HAP-1 (cell line): ENCODE measurements around the gene NLE1.
"Not testable (repeated sequence)": the region's sequence is repeated elsewhere in the genome, so short reads cannot be mapped to it uniquely, and the experiment has no call there.

ENCODE experiments used
- DNase-seq, 2 experiments: peaks; one replicate each; pipeline ENCODE4 v3.0.0-alpha.2; 2016 to 2020; ENCODE audit warnings: low spot score in 2 of 2
- H3K27me3 ChIP-seq: fragments of 250-450 bp; sonication (Bioruptor Pico); 2 replicates; pipeline ENCODE4 v1.5.1; 2020; ENCODE audit warnings: low read depth, mild to moderate bottlenecking, moderate library complexity
- H3K36me3 ChIP-seq: fragments of 250-450 bp; sonication (Bioruptor Pico); replicated peaks from 2 replicates; pipeline ENCODE4 v1.5.1; 2020; ENCODE audit warnings: mild to moderate bottlenecking
- H3K4me1 ChIP-seq: fragments of 250-450 bp; sonication (Bioruptor Pico); 2 replicates; pipeline ENCODE4 v1.5.1; 2020; ENCODE audit warnings: mild to moderate bottlenecking
- H3K4me3 ChIP-seq: fragments of 250-450 bp; sonication (Bioruptor Pico); 2 replicates; pipeline ENCODE4 v1.5.1; 2020; ENCODE audit warnings: mild to moderate bottlenecking, moderate library complexity
- H3K9me3 ChIP-seq: fragments of 250-450 bp; sonication (Bioruptor Pico); 2 replicates; pipeline ENCODE4 v1.5.1; 2020; ENCODE audit warnings: mild to moderate bottlenecking, moderate library complexity
- in situ Hi-C: fragments of 300-500 bp; cut with MboI; formaldehyde crosslinking; loops from 3 replicates; pipeline ENCODE4 v1.14.3; 2020; ENCODE audit warnings: low sequenced_read_pairs, inconsistent platforms, mixed read lengths

NLE1 gene

DNA sequence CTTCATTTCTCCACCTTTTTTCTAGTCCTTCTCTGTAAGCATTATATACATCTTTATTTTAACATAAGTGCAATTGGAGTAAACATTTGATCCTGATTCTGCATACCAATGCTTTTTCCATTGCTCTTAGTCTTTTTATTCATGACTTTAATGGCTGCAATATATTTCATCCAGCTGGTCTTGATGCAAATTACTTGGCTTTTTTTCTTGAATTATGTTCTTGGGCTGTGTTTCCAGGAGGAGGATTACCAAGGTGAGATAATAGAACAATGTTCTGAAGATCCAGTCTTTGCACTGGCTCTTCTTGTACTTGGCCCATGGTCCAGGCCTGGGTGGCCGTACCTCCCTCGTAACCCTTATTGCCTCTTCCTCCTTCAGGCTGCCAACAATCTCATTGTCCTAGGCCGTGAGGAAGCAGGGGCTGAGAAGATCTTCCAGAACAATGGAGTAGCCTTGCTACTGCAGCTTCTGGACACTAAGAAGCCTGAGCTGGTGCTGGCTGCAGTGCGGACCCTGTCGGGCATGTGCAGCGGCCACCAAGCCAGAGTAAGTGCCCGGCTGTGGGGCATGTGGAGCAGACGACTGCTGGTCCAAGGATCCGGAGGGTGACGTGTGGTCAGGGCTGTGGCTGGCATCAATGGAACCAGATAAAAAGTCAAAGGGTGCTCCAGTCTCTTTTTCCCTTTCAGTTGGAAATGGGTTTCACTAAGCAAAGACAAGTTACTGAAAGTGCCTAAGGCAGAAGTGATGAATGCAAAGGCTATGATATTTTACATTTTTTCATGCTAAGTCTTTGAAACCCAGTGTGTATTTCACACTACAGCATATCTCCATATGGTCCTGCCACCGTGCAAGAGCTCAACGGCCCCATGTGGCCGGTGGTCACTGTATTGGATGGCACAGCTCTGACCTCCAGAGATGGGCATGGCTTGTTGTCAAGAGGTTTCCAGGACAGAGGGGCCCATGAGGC lies 12.4 kb upstream of the NLE1 start:
- Histone ChIP-seq H3K4me3 (no peak overlapping the region), H3K4me1 (no peaks in the 10 kb centered on the region), H3K36me3 (no peaks in the 10 kb centered on the region), H3K9me3 (no peaks in the 10 kb centered on the region), H3K27me3 (0 out of 2 replicates have a peak, but pooled peaks cover 2% of the 10 kb centered on the region)
- DNase-seq = no peak
- in situ Hi-C loops = loop anchor here (25.0 kb wide), 1 partner anchor 383 kb away; the partner anchor contains the start of gene SLFN12L

DNA sequence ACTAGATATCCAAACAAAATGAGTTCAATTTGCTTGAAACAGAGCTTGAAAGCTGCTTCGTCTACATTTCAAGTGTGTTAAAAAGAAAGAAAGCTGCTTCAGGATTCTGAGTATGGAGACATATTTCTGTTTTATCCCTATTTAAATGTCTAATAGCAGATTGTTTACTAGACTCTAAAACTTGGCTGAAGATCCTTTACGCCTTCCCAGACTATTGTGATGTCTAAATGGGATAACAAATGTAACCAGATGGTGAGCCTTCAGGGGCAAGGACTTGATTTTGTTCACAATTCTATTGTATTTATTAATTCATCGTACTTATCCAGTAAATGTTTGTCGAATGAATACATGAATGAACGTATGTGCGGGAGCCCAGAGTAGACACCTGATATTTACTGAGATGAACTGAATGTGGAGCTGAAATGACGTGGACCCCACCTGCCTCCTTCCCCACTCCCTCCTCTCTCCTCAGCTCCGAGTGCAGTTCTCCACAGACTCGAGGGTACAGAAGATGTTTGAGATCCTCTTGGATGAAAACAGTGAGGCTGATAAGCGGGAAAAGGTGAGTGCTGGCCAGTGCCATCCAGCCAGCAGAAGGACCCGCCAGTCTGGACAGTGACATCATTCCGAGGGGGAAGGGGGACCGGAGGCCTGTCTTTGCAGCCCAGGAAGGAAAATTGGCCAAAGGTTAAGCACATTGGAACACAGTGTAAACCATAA lies 10.5 kb upstream of the NLE1 start:
- Histone ChIP-seq H3K4me3 (no peak overlapping the region), H3K27me3 (no peaks in the 10 kb centered on the region), H3K9me3 (no peaks in the 10 kb centered on the region), H3K36me3 (no peaks in the 10 kb centered on the region), H3K4me1 (no peaks in the 10 kb centered on the region)
- in situ Hi-C loops = loop anchor here (25.0 kb wide), 1 partner anchor 385 kb away; the partner anchor contains the start of gene SLFN12L
- DNase-seq = no peak

GRCh38 chr17:35151080-35151479 lies 9.0 kb upstream of the NLE1 start:
- DNase-seq, H3K36me3 ChIP-seq, H3K27me3 ChIP-seq, H3K4me1 ChIP-seq, H3K9me3 ChIP-seq, H3K4me3 ChIP-seq: not testable (repeated sequence)
- in situ Hi-C loops = loop anchor here (25.0 kb wide), 1 partner anchor 386 kb away; the partner anchor contains the start of gene SLFN12L

GRCh38 chr17:35149941-35150340 lies 7.8 kb upstream of the NLE1 start:
- Histone ChIP-seq H3K9me3 (no peaks in the 10 kb centered on the region), H3K4me1 (no peaks in the 10 kb centered on the region), H3K27me3 (no peaks in the 10 kb centered on the region), H3K36me3 (no peaks in the 10 kb centered on the region), H3K4me3 (no peak overlapping the region)
- in situ Hi-C loops = loop anchor here (25.0 kb wide), 1 partner anchor 387 kb away; the partner anchor contains the start of gene SLFN12L
- no peak for DNase-seq

DNA sequence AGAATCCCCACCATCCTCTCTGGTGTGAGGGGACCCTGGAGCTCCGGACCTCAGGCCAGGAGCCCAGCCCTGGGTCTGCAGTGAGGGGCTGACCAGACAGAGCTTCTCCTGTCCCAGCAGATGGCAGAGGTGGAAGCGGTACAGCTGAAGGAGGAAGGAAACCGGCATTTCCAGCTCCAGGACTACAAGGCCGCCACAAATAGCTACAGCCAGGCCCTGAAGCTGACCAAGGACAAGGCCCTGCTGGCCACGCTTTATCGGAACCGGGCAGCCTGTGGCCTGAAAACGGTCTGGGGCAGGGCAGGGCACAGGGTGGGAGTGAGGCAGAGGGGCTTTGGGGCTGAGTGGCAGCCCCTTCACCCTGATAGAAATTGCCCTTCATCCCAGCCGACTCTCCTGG lies 6.0 kb upstream of the NLE1 start:
- H3K4me3 ChIP-seq = no peak overlapping the region
- H3K9me3 ChIP-seq = no peaks in the 10 kb centered on the region
- in situ Hi-C loops = no loop called here
- H3K36me3 ChIP-seq = no peaks in the 10 kb centered on the region
- H3K4me1 ChIP-seq = no peaks in the 10 kb centered on the region
- no peak for DNase-seq
- H3K27me3 ChIP-seq = no peaks in the 10 kb centered on the region

DNA sequence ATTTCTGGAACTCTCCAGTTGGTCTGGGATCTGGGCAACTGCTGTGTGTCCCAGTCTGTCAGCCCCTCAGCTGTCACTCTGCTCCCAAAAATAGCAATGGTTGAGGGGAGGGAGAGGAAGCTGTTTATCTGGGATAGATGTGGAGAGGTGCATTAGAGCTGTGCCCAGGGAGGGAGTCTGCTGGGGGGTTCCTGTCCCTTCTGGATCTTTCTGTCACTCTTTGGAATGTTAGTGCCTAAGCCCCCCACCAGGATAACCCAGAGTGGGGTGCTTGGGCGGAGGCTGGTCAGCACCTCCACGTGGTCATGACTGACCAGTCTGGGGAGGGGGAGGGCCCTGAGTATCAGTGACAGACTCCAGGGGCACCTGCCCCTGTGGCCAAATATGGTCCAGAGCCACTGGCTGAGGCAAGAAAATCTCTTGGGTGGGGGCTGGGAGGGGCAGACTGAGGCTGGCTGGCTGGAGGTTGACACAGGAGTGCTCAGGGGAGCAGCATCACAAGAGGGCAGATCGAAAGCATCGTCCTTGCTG lies 5.3 kb upstream of the NLE1 start, which contains the start of gene UNC45B:
Gene UNC45B (plus strand): TSS at position 443 of the 531 bp plus-strand sequence. CDS start 447 bp downstream, outside the sequence.
- H3K27me3 ChIP-seq = no peaks in the 10 kb centered on the region
- in situ Hi-C loops = no loop called here

DNA sequence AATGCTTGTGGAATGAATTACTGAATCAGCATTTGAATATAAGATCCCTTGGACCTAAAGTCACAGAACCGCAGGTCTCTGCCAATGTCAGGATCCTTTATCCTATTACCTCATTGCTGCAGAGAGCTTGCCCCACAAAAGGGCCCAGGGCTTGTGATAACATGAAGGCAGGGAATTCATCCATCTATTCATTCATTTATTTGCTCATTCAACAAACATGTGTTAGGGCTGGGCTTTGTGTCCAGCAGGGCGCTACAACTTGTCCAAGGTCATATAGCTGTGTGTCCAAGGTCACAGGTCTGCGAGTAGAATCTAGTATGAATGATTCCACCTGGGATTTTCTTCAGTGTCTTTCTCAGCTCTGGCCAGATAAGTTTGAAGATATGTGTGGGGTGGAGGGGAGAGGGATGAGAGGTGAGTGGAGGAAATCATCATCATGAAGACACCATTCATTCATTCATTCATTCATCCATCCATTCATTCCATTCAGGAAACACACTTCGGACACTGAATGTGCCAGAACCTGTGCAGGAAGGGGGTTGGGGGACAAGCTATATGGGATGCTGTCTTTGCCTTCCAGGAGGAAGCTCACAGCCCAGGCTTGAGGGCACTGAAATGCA lies 4.2 kb upstream of the NLE1 start:
- no peaks in the 10 kb centered on the region for H3K27me3 ChIP-seq
- no peaks in the 10 kb centered on the region for H3K9me3 ChIP-seq
- H3K36me3 ChIP-seq = peaks cover 5% of the 10 kb centered on the region
- in situ Hi-C loops = no loop called here
- no peak overlapping the region for H3K4me3 ChIP-seq
- H3K4me1 ChIP-seq = no peaks in the 10 kb centered on the region
- DNase-seq = no peak

More for the DNA sequence above, 5.3 kb upstream of the NLE1 start, which contains the start of gene UNC45B:
- H3K4me3 ChIP-seq = no peak within 1 kb of the TSS
- DNase-seq = no peak
- no peaks in the 10 kb centered on the region for H3K36me3 ChIP-seq
- H3K4me1 ChIP-seq = no peaks in the 10 kb centered on the region
- no peaks in the 10 kb centered on the region for H3K9me3 ChIP-seq

- peaks cover 11% of the 10 kb centered on the region for H3K36me3 ChIP-seq
- H3K9me3 ChIP-seq = no peaks in the 10 kb centered on the region
- no peaks in the 10 kb centered on the region for H3K4me1 ChIP-seq
- H3K27me3 ChIP-seq = no peaks in the 10 kb centered on the region
- in situ Hi-C loops = loop anchor here (5.0 kb wide), 1 partner anchor 97 kb away; the partner anchor contains the start of gene SLFN5
- H3K4me3 ChIP-seq = no peak overlapping the region
- DNase-seq = no peak
Measured at GRCh38 chr17:35144840-35145239, 2.7 kb upstream of the NLE1 start.

DNA sequence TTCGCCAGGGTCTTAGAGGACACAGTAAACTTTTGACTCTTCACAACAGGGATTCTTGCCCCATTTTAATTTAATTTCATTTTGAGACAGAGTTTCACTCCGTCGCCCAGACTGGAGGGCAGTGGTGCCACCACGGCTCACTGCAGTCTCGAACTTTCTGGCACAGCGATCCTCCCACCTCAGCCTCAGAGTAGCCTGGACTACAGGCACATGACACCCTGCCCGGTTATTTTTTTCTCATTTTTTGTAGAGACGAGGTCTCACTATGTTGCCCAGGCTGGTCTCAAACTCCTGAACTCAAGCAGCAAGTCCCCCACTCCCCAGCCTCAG lies 329 bp upstream of the NLE1 start:
- no peak for DNase-seq
- Histone ChIP-seq H3K4me1 (no peaks in the 10 kb centered on the region), H3K4me3 (peak overlapping the region; percentile 96), H3K36me3 (peaks cover 35% of the 10 kb centered on the region), H3K9me3 (no peaks in the 10 kb centered on the region), H3K27me3 (no peaks in the 10 kb centered on the region)
- in situ Hi-C loops = loop anchor here (5.0 kb wide), 1 partner anchor 100 kb away; the partner anchor contains the start of gene SLFN5

DNA sequence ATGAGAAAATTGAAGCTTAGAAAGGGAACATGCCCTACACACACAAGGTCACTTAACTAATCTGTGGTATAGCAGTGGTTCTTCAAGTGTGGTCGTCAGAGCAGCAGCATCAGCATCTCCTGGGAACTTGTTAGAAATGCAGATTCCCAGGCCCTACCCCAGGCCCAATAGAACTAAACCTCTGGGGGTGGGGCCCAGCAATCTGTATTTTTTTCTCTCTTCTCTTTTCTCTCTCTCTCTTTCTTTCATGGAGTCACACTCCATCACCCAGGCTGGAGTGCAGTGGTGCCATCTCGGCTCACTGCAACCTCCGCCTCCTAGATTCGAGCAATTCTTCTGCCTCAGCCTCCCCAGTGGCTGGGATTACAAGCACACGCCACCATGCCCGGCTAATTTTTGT lies 3.9 kb downstream of the NLE1 start:
- in situ Hi-C loops = no loop called here
- no peaks in the 10 kb centered on the region for H3K9me3 ChIP-seq
- H3K4me1 ChIP-seq = no peaks in the 10 kb centered on the region
- no peaks in the 10 kb centered on the region for H3K27me3 ChIP-seq
- no peak for DNase-seq
- peaks cover 77% of the 10 kb centered on the region for H3K36me3 ChIP-seq
- H3K4me3 ChIP-seq = no peak overlapping the region

- Histone ChIP-seq H3K36me3 (peaks cover 94% of the 10 kb centered on the region), H3K27me3 (no peaks in the 10 kb centered on the region), H3K9me3 (no peaks in the 10 kb centered on the region), H3K4me3 (no peak overlapping the region), H3K4me1 (no peaks in the 10 kb centered on the region)
- DNase-seq = no peak
- in situ Hi-C loops = no loop called here
Measured at GRCh38 chr17:35135322-35135721, 6.8 kb downstream of the NLE1 start.

DNA sequence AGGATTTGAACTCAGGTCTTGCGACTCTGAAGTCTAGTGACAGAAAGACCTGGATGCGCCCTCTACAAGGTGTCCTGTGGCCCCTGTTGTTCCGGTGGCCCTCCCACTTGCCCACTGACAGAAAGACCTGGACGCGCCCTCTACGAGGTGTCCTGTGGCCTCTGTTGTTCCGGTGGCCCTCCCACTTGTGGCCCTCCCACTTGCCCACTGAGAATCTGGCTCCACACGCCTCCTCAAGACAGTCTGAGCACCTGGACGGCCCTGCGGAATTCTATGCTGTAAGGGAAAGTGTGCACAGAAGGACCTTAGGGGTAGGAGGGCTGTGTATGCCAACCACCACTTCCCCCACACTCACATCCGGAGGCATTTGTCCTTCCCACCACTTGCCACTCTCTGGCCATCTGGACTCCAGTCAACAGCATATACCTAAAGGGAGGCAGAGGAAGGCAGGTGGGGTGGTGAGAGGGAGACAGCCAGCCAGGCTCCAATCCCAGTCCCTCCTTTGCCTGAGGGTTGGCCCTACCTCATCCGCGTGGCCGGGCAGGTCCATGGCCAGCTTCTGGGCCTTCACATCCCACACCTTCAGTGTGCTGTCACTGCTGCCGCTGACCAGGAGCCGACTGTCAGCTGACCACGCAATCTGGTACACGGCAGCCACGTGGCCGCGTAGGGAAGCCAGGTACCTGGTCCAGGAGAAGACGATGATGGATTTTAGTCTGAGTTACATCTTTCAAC lies 9.1 kb downstream of the NLE1 start:
- no peaks in the 10 kb centered on the region for H3K27me3 ChIP-seq
- H3K4me1 ChIP-seq = no peaks in the 10 kb centered on the region
- peaks cover 70% of the 10 kb centered on the region for H3K36me3 ChIP-seq
- H3K4me3 ChIP-seq = no peak overlapping the region
- H3K9me3 ChIP-seq = no peaks in the 10 kb centered on the region; the same call in 1 of the 2 replicates
- DNase-seq = no peak
- in situ Hi-C loops = no loop called here

- no peaks in the 10 kb centered on the region for H3K27me3 ChIP-seq
- no peaks in the 10 kb centered on the region for H3K4me1 ChIP-seq
- in situ Hi-C loops = no loop called here
- no peak overlapping the region for H3K4me3 ChIP-seq
- DNase-seq = no peak
- no peaks in the 10 kb centered on the region; the same call in 1 of the 2 replicates for H3K9me3 ChIP-seq
- H3K36me3 ChIP-seq = peaks cover 61% of the 10 kb centered on the region
Measured at GRCh38 chr17:35132099-35132498, 10.0 kb downstream of the NLE1 start.
